Measurements from ENCODE around the gene DPF3. TPM values are rescaled to one million over a fixed set of nuclear protein-coding genes. Genes with fewer than 3 reads are reported as not detected.

Gene DPF3
- total and polyA plus RNA-seq, 2 donors (not counting 1 experiment from before 2014, with no cell fraction given): 7.6 to 13.7 TPM

- no peaks in the 10 kb centered on the region for H3K9me3 ChIP-seq (ENCODE audit: control insufficient read depth, insufficient read depth, low read depth, low read length)
- no peaks in the 10 kb centered on the region for H3K4me1 ChIP-seq (ENCODE audit: control insufficient read depth, extremely low read depth, insufficient read depth, low read length)
- no peak overlapping the region for H3K9ac ChIP-seq (ENCODE audit: insufficient read depth, low read length)
- TF ChIP-seq EZH2 (IDR thresholded peaks at IDR 0.05; ENCODE audit: low read length, missing control alignments): no peak
- TF ChIP-seq CTCF (conservative IDR thresholded peaks at IDR 0.05 in 1 of 2, IDR thresholded peaks at IDR 0.05 in 1 of 2; ENCODE audit: low read depth in 1 of 2, low read length in 2 of 2): no peak
- H2AFZ ChIP-seq (ENCODE audit: low read length): no peak overlapping the region
- no peak for DNase-seq (ENCODE audit: low read depth in 2 of 2)
- no peak overlapping the region for H3K4me2 ChIP-seq (ENCODE audit: extremely low read depth, insufficient read depth, low read length)
- H3K27me3 ChIP-seq (ENCODE audit: control insufficient read depth, insufficient read depth, low read length): no peaks in the 10 kb centered on the region
- no peaks in the 10 kb centered on the region for H4K20me1 ChIP-seq (ENCODE audit: control insufficient read depth, extremely low read depth, insufficient read depth, low read length)
- H3K36me3 ChIP-seq (ENCODE audit: control insufficient read depth, insufficient read depth, low read length): no peaks in the 10 kb centered on the region
- peaks cover 11% of the 10 kb centered on the region for H3K79me2 ChIP-seq (ENCODE audit: control insufficient read depth, insufficient read depth, low read length)
- H3K4me3 ChIP-seq (replicated peaks in 1 of 4; ENCODE audit: control extremely low read depth in 1 of 4, insufficient read depth in 1 of 4, low read depth in 3 of 4, low read length in 4 of 4): no peak overlapping the region
- H3K27ac ChIP-seq (ENCODE audit: insufficient read depth, low read length): no peak overlapping the region
These were observed 84.8 kb downstream of the DPF3 start for GRCh38 chr14:72809063-72809462.

- H3K4me2 ChIP-seq (ENCODE audit: extremely low read depth, insufficient read depth, low read length): no peak overlapping the region
- TF ChIP-seq CTCF (conservative IDR thresholded peaks at IDR 0.05 in 1 of 2, IDR thresholded peaks at IDR 0.05 in 1 of 2; ENCODE audit: low read depth in 1 of 2, low read length in 2 of 2) (no peak), EZH2 (IDR thresholded peaks at IDR 0.05; ENCODE audit: low read length, missing control alignments) (no peak)
These were observed 85.3 kb downstream of the DPF3 start for GRCh38 chr14:72808564-72808963.

GRCh38 chr14:72802588-72802946 is 91.3 kb downstream of the DPF3 start:
- H3K4me3 ChIP-seq (replicated peaks in 1 of 4; ENCODE audit: control extremely low read depth in 1 of 4, insufficient read depth in 1 of 4, low read depth in 3 of 4, low read length in 4 of 4): no peak overlapping the region
- H2AFZ ChIP-seq (ENCODE audit: low read length): no peak overlapping the region
- no peak overlapping the region for H3K9ac ChIP-seq (ENCODE audit: insufficient read depth, low read length)
- no peak overlapping the region for H3K27ac ChIP-seq (ENCODE audit: insufficient read depth, low read length)
- no peaks in the 10 kb centered on the region for H3K27me3 ChIP-seq (ENCODE audit: control insufficient read depth, insufficient read depth, low read length)
- H3K36me3 ChIP-seq (ENCODE audit: control insufficient read depth, insufficient read depth, low read length): no peaks in the 10 kb centered on the region
- no peaks in the 10 kb centered on the region for H3K9me3 ChIP-seq (ENCODE audit: control insufficient read depth, insufficient read depth, low read depth, low read length)
- no peaks in the 10 kb centered on the region for H4K20me1 ChIP-seq (ENCODE audit: control insufficient read depth, extremely low read depth, insufficient read depth, low read length)
- H3K79me2 ChIP-seq (ENCODE audit: control insufficient read depth, insufficient read depth, low read length): peaks cover 9% of the 10 kb centered on the region
- TF ChIP-seq CTCF (conservative IDR thresholded peaks at IDR 0.05 in 1 of 2, IDR thresholded peaks at IDR 0.05 in 1 of 2; ENCODE audit: low read depth in 1 of 2, low read length in 2 of 2) (no peak), EZH2 (IDR thresholded peaks at IDR 0.05; ENCODE audit: low read length, missing control alignments) (no peak)
- H3K4me2 ChIP-seq (ENCODE audit: extremely low read depth, insufficient read depth, low read length): no peak overlapping the region
- peaks cover 10% of the 10 kb centered on the region for H3K4me1 ChIP-seq (ENCODE audit: control insufficient read depth, extremely low read depth, insufficient read depth, low read length)
- no peak for DNase-seq (ENCODE audit: low read depth in 2 of 2)

More at GRCh38 chr14:72808564-72808963, 85.3 kb downstream of the DPF3 start:
- Histone ChIP-seq H3K9ac (ENCODE audit: insufficient read depth, low read length) (no peak overlapping the region), H3K4me1 (ENCODE audit: control insufficient read depth, extremely low read depth, insufficient read depth, low read length) (no peaks in the 10 kb centered on the region), H3K4me3 (replicated peaks in 1 of 4; ENCODE audit: control extremely low read depth in 1 of 4, insufficient read depth in 1 of 4, low read depth in 3 of 4, low read length in 4 of 4) (no peak overlapping the region), H3K79me2 (ENCODE audit: control insufficient read depth, insufficient read depth, low read length) (peaks cover 11% of the 10 kb centered on the region), H3K36me3 (ENCODE audit: control insufficient read depth, insufficient read depth, low read length) (no peaks in the 10 kb centered on the region), H3K27ac (ENCODE audit: insufficient read depth, low read length) (no peak overlapping the region), H3K27me3 (ENCODE audit: control insufficient read depth, insufficient read depth, low read length) (no peaks in the 10 kb centered on the region), H4K20me1 (ENCODE audit: control insufficient read depth, extremely low read depth, insufficient read depth, low read length) (no peaks in the 10 kb centered on the region), H2AFZ (ENCODE audit: low read length) (no peak overlapping the region), H3K9me3 (ENCODE audit: control insufficient read depth, insufficient read depth, low read depth, low read length) (no peaks in the 10 kb centered on the region)
- no peak for DNase-seq (ENCODE audit: low read depth in 2 of 2)

Data from fibroblast of lung (primary cell).